ENCODE data around the gene MTAP. TPM values are rescaled to one million over a fixed set of nuclear protein-coding genes. Genes with fewer than 3 reads are reported as not detected.

Gene MTAP
- total and polyA plus RNA-seq, 9 of the 15 experiments (the other 6 are each of a cell fraction or from before 2014, with no cell fraction given), result 0.07 TPM; not detected in 8

DNA sequence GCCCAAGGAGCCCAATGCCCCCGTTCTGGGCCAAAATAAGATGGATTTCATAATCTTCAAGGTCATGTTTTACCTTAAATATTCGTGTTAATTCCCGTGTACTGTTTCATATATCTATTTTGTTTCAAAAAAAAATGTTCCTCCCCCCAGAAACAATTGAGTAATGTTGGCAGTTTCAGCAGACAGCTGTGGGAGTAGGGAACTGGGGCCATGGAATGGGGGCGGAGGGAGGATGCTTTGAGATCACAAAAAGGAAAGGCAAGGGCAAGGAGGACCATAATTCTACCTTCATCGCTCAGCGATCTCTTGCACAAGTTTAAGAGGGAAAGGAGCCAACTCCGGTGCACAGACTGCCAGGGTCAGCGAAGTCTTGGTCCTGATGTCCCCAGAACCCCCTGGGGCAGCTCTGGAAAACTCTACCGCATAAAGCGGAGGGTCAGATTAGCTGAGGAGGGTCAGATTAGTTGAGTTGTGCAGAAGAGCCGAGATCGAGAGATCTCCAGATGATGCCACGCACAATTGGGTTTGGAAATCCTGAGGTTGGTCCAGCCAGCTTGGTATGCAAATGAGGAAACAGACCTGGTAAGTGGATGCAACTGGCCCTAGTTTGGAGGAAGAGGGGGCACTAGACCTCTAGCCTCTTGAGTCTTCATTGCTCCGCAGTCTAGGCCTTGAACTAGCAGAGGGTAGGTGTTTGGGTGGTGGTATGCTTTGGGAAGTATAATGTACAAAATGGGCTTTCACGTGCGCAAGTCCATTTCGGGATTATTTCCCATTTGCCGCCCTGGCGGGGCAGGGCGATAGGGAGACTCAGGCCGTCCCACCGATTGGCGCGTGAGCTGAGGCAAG is 167.7 kb downstream of the MTAP start:
- POLR2A ChIA-PET, result no interaction called here
- TF ChIP-seq SMARCA5 (IDR thresholded peaks at IDR 0.05) (no peak), SLC30A9 (CRISPR knock-in tag; IDR thresholded peaks at IDR 0.05) (no peak), ZNF696 (CRISPR knock-in tag; conservative IDR thresholded peaks at IDR 0.05) (no peak), ARNT (IDR thresholded peaks at IDR 0.05) (no peak), TCFL5 (CRISPR knock-in tag; conservative IDR thresholded peaks at IDR 0.05) (no peak), THRAP3 (IDR thresholded peaks at IDR 0.05; ENCODE audit: borderline replicate concordance) (no peak), FOXP4 (CRISPR knock-in tag; IDR thresholded peaks at IDR 0.05; ENCODE audit: borderline replicate concordance) (no peak), LEF1 (IDR thresholded peaks at IDR 0.05) (no peak), GABPB2 (CRISPR knock-in tag; conservative IDR thresholded peaks at IDR 0.05) (no peak)
- TF ChIP-seq, protein P1, sequence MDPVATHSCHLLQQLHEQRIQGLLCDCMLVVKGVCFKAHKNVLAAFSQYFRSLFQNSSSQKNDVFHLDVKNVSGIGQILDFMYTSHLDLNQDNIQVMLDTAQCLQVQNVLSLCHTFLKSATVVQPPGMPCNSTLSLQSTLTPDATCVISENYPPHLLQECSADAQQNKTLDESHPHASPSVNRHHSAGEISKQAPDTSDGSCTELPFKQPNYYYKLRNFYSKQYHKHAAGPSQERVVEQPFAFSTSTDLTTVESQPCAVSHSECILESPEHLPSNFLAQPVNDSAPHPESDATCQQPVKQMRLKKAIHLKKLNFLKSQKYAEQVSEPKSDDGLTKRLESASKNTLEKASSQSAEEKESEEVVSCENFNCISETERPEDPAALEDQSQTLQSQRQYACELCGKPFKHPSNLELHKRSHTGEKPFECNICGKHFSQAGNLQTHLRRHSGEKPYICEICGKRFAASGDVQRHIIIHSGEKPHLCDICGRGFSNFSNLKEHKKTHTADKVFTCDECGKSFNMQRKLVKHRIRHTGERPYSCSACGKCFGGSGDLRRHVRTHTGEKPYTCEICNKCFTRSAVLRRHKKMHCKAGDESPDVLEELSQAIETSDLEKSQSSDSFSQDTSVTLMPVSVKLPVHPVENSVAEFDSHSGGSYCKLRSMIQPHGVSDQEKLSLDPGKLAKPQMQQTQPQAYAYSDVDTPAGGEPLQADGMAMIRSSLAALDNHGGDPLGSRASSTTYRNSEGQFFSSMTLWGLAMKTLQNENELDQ (CRISPR knock-in tag; IDR thresholded peaks at IDR 0.05; ENCODE audit: borderline replicate concordance), result no peak
- Histone ChIP-seq H3K9me3 (replicated peaks; ENCODE audit: control insufficient read depth, insufficient read depth, low read depth, low read length) (no peaks in the 10 kb centered on the region), H3K79me2 (ENCODE audit: control insufficient read depth, insufficient read depth, low read length) (no peaks in the 10 kb centered on the region), H3K27ac (ENCODE audit: extremely low read depth, low read depth, low read length) (no peak overlapping the region), H4K20me1 (replicated peaks; ENCODE audit: control insufficient read depth, insufficient read depth, low read length) (no peaks in the 10 kb centered on the region), H3K9ac (ENCODE audit: insufficient read depth in 1 of 2, low read depth in 2 of 2, low read length in 2 of 2) (no peak overlapping the region), H3K27me3 (ENCODE audit: control insufficient read depth in 2 of 2, insufficient read depth in 2 of 2, low read length in 2 of 2) (no peaks in the 10 kb centered on the region), H3K36me3 (ENCODE audit: control insufficient read depth, insufficient read depth, low read length) (no peaks in the 10 kb centered on the region), H3K4me1 (replicated peaks in 1 of 2; ENCODE audit: control insufficient read depth in 2 of 2, insufficient read depth in 2 of 2, low read length in 2 of 2) (no peaks in the 10 kb centered on the region), H3K4me2 (ENCODE audit: insufficient read depth, low read length) (no peak overlapping the region), H3K9me1 (ENCODE audit: control insufficient read depth, insufficient read depth, low read length) (no peaks in the 10 kb centered on the region), H3K4me3 (no peak overlapping the region), H2AFZ (ENCODE audit: low read depth, low read length) (no peak overlapping the region)
- intact Hi-C loops (cut with micrococcal nuclease), result no loop called here
- ATAC-seq (no peak), FAIRE-seq (no peak), DNase-seq (ENCODE audit: extremely low read depth in 1 of 4, low spot score in 3 of 4) (no peak)
- in situ Hi-C loops (cut with MboI), result no loop called here
- CTCF ChIA-PET (ENCODE audit: low intra/inter-chr PET ratio), result no interaction called here
- WGBS (ENCODE audit: insufficient coverage, low coverage, missing lambda C conversion rate), result no CpG with 5 or more reads among the region's 24 CpGs
- BruUV-seq (replicated peaks), result no TSS peak
